OCI-LY3 (cell line): ENCODE results near the gene REPS1.

Experiments used
- CTCF ChIP-seq: fragments of 200-600, 300-600 bp; sonication (generic); IDR thresholded peaks from 2 replicates; pipeline ENCODE4 v1.5.1; 2014; ENCODE audit warnings: antibody characterized with exemption, low read length, low read depth
- EZH2phosphoT487 ChIP-seq: fragments of 200-600 bp; shearing (Covaris generic); IDR thresholded peaks from 2 replicates; pipeline ENCODE4 v1.6.1; 2018; ENCODE audit warnings: antibody characterized with exemption, mixed run types, low read depth

DNA sequence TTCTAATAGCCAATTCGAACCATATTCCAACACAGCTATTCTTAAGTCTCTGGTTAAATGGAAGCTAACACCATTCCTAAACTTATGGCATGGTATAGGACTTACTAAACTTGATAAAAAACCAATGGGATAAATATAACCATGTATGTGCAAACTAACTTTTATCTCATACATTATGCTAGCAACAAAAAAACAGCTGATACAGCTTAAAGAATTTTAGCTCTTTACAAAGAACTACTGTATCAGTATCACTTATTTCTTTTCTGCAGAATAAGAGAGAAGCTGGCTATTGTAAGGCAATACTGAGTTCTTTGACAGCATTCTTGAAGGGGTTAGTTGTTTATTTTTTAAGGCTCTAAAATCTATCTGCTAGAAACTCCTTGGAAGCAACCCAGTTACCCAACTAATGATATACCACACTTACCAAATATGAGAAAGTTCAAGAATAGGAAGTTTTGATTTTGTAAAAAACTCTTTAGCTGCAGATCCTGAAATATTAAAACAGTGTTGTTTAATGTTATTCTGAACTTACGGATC lies 44.9 kb downstream of the REPS1 start:
- TF ChIP-seq CTCF (no peak), EZH2phosphoT487 (no peak)
